ENCODE measurements around the gene C5orf58.

C5orf58 gene

GRCh38 chr5:170275376-170275994 is 42.7 kb downstream of the C5orf58 start:
- TF ChIP-seq RBAK (tag by site-specific recombination; IDR thresholded peaks at IDR 0.05) (no peak), YY1 (tag by site-specific recombination; IDR thresholded peaks at IDR 0.05) (no peak), ZBTB49 (tag by site-specific recombination; IDR thresholded peaks at IDR 0.05; ENCODE audit: low read depth) (no peak), ZFP3 (tag by site-specific recombination; IDR thresholded peaks at IDR 0.05; ENCODE audit: low read depth) (no peak), ZBTB1 (tag by site-specific recombination; IDR thresholded peaks at IDR 0.05) (no peak), TRIM28 (IDR thresholded peaks at IDR 0.05; ENCODE audit: borderline replicate concordance, low read length) (no peak), ZNF529 (tag by site-specific recombination; IDR thresholded peaks at IDR 0.05; ENCODE audit: insufficient replicate concordance) (no peak), ZNF157 (tag by site-specific recombination; IDR thresholded peaks at IDR 0.05) (no peak), ZNF292 (tag by site-specific recombination; IDR thresholded peaks at IDR 0.05; ENCODE audit: borderline replicate concordance, low read depth) (no peak)
- TF ChIP-seq, protein P1, sequence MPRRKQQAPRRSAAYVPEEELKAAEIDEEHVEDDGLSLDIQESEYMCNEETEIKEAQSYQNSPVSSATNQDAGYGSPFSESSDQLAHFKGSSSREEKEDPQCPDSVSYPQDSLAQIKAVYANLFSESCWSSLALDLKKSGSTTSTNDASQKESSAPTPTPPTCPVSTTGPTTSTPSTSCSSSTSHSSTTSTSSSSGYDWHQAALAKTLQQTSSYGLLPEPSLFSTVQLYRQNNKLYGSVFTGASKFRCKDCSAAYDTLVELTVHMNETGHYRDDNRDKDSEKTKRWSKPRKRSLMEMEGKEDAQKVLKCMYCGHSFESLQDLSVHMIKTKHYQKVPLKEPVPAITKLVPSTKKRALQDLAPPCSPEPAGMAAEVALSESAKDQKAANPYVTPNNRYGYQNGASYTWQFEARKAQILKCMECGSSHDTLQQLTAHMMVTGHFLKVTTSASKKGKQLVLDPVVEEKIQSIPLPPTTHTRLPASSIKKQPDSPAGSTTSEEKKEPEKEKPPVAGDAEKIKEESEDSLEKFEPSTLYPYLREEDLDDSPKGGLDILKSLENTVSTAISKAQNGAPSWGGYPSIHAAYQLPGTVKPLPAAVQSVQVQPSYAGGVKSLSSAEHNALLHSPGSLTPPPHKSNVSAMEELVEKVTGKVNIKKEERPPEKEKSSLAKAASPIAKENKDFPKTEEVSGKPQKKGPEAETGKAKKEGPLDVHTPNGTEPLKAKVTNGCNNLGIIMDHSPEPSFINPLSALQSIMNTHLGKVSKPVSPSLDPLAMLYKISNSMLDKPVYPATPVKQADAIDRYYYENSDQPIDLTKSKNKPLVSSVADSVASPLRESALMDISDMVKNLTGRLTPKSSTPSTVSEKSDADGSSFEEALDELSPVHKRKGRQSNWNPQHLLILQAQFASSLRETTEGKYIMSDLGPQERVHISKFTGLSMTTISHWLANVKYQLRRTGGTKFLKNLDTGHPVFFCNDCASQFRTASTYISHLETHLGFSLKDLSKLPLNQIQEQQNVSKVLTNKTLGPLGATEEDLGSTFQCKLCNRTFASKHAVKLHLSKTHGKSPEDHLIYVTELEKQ (tag by site-specific recombination; IDR thresholded peaks at IDR 0.05; ENCODE audit: borderline replicate concordance): no peak
- ChIA-PET POLR2A (no interaction called here), CTCF (interaction anchor here (1.2 to 7.5 kb wide), 6 partner anchors 8 to 145 kb away, joined by 5 to 65 read pairs (median 9); no protein-coding TSS in a partner anchor)
- Histone ChIP-seq H3K9me3 (ENCODE audit: control insufficient read depth, insufficient read depth, low read depth, low read length) (no peaks in the 10 kb centered on the region), H3K36me3 (ENCODE audit: control insufficient read depth in 2 of 2, insufficient read depth in 1 of 2, low read length in 2 of 2) (no peaks in the 10 kb centered on the region), H3K4me1 (ENCODE audit: control insufficient read depth, insufficient read depth, low read length) (no peaks in the 10 kb centered on the region), H3K4me3 (ENCODE audit: low read depth, low read length) (no peak overlapping the region), H3K27ac (ENCODE audit: extremely low read depth, low read depth, low read length) (no peak overlapping the region)

GRCh38 chr5:170276140-170276539 is 43.4 kb downstream of the C5orf58 start:
- H3K9me3 ChIP-seq (ENCODE audit: control insufficient read depth, insufficient read depth, low read depth, low read length): no peaks in the 10 kb centered on the region
- CTCF ChIA-PET: interaction anchor here (1.2 to 7.5 kb wide), 3 partner anchors 8 to 148 kb away, joined by 3 to 65 read pairs (median 9); no protein-coding TSS in a partner anchor
- no peak overlapping the region for H3K4me3 ChIP-seq (ENCODE audit: low read depth, low read length)
- no peak overlapping the region for H3K27ac ChIP-seq (ENCODE audit: extremely low read depth, low read depth, low read length)
- no peaks in the 10 kb centered on the region for H3K36me3 ChIP-seq (ENCODE audit: control insufficient read depth in 2 of 2, insufficient read depth in 1 of 2, low read length in 2 of 2)
- H3K4me1 ChIP-seq (ENCODE audit: control insufficient read depth, insufficient read depth, low read length): no peaks in the 10 kb centered on the region
- POLR2A ChIA-PET: no interaction called here
- no peak for TF ChIP-seq ATF2 (tag by site-specific recombination; IDR thresholded peaks at IDR 0.05; ENCODE audit: low read depth)
- TF ChIP-seq ZNF558 (tag by site-specific recombination; IDR thresholded peaks at IDR 0.05): no peak
- TF ChIP-seq ZNF624 (tag by site-specific recombination; IDR thresholded peaks at IDR 0.05): no peak
- TF ChIP-seq FEZF1 (tag by site-specific recombination; IDR thresholded peaks at IDR 0.05): no peak
- no peak for TF ChIP-seq BCL11A (tag by site-specific recombination; IDR thresholded peaks at IDR 0.05; ENCODE audit: low read depth)
- no peak for TF ChIP-seq ZNF585B (tag by site-specific recombination; IDR thresholded peaks at IDR 0.05)
- no peak for TF ChIP-seq ZSCAN4 (tag by site-specific recombination; IDR thresholded peaks at IDR 0.05)
- TF ChIP-seq ZNF138 (tag by site-specific recombination; IDR thresholded peaks at IDR 0.05; ENCODE audit: borderline replicate concordance): no peak
- no peak for TF ChIP-seq KLF10 (tag by site-specific recombination; IDR thresholded peaks at IDR 0.05)
- TF ChIP-seq ZNF785 (tag by site-specific recombination; IDR thresholded peaks at IDR 0.05): no peak
- no peak for TF ChIP-seq ZNF670 (tag by site-specific recombination; IDR thresholded peaks at IDR 0.05; ENCODE audit: low read depth)
- TF ChIP-seq ZNF280D (tag by site-specific recombination; IDR thresholded peaks at IDR 0.05): no peak
- no peak for TF ChIP-seq HOXC10 (CRISPR knock-in tag; IDR thresholded peaks at IDR 0.05)
- TF ChIP-seq ZNF521 (tag by site-specific recombination; IDR thresholded peaks at IDR 0.05): no peak
